GM18507 (cell line): Measurements from ENCODE around the gene SND1.

Source experiments
- DNase-seq: peaks from one replicate; pipeline ENCODE4 v3.0.0; 2011; ENCODE audit warnings: low read depth; ENCODE audit not compliant: insufficient read length; ENCODE audit errors: extremely low spot score
- FAIRE-seq: peaks from 2 replicates; lab custom pipeline; 2011; peaks lifted over from hg19 to GRCh38; lab: Jason Lieb, UNC

The SND1 gene

GRCh38 chr7:127932496-127932895, 280.5 kb downstream of the SND1 start:
- no peak for FAIRE-seq

DNA sequence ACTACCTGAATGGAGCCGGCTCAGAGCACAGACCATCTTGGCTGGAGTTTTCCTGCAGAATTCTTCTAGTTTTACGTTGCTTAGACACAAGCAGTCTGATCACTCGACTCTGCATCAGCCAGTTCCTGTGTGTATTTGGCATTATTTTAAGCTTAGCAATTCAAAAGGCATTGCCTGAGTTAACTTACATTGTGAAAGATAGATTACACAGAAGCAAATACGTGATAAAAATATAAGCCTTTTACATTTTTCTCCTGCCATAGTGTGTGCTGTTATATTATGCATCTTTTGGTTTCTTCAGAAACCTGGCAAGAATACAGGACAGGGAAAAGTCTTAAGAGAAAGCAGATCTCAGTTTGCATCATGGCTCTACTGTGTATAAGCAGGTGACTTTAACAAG, 281.2 kb downstream of the SND1 start:
- no peak for DNase-seq
- no peak for FAIRE-seq

More at GRCh38 chr7:127932496-127932895, 280.5 kb downstream of the SND1 start:
- DNase-seq: no peak

- no peak for DNase-seq
- no peak for FAIRE-seq
Measured at GRCh38 chr7:127934711-127935110, 282.7 kb downstream of the SND1 start.

DNA sequence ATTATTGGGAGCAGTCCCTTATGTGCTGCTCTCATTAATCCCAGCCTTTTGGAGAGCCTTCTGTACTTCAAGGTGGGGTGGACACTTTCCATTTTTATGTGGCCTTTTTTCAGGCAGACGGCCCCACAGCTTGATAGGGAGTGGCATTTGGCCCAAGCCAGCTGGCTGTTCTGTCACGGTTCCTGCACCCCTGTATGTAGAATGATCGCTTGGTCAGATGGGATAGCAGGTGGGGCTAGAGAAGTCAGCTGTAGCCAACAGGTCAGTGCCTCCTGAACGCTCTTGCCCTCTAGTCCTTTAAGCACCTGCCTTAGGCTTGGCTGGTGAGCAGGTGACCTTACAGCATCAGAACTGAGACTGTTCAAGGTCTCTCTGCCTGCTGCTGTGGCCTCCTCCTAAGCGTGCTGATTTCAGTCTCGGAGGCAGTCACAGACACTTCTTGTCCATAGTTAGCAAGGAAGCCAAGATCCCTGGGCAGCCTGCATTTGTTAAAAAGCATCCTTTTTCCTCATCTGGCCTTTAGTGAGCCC, 283.9 kb downstream of the SND1 start:
- DNase-seq (no peak), FAIRE-seq (no peak)

DNA sequence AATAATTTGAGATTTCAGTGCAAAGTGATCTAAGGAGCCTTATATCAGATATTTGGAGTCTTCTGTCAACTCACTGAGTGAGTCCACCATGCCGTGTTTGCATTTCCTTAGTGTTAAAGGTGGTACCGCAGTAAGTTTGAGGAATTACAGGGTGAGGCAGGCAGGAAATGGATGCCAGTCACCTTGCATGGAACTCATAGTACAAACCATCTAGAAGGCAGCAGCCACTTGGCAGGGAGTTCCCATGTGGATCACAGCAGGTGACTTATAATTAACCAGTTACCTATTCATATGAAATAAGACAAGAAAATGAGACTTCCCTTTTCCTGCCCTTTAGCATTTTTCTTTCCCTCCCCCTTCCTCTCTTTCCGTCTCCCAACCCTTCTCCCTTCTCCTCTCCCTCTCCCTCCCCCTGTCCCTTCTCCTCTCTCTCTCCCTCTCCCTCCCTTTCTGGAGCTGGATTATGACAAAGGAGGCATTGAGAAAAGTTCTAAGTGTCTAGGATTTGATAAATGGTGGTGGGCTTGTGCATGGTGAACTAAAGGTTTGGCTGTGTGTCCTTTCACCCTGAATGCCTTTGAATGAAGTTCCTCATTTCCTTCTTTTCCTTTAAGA, 285.2 kb downstream of the SND1 start:
- no peak for FAIRE-seq
- no peak for DNase-seq

DNA sequence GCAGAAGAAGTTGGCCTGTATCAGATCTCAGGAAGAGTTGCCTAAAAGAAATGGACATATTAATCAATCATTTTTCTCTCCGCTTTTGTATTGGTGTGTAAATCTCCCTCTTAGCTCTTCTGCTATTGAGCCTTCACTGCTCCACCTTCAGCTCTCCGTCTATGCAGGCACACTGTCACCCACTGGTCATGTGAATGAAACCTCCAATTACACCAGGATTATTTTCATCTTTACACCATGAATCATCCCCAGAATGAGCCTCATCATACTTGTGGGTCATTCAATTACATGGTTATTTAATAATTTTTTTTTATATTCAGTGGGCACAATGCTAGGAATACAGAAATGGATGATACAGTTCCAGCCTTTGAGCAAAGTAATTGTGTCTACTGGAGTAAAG, 286.6 kb downstream of the SND1 start:
- DNase-seq: no peak
- FAIRE-seq: no peak

DNA sequence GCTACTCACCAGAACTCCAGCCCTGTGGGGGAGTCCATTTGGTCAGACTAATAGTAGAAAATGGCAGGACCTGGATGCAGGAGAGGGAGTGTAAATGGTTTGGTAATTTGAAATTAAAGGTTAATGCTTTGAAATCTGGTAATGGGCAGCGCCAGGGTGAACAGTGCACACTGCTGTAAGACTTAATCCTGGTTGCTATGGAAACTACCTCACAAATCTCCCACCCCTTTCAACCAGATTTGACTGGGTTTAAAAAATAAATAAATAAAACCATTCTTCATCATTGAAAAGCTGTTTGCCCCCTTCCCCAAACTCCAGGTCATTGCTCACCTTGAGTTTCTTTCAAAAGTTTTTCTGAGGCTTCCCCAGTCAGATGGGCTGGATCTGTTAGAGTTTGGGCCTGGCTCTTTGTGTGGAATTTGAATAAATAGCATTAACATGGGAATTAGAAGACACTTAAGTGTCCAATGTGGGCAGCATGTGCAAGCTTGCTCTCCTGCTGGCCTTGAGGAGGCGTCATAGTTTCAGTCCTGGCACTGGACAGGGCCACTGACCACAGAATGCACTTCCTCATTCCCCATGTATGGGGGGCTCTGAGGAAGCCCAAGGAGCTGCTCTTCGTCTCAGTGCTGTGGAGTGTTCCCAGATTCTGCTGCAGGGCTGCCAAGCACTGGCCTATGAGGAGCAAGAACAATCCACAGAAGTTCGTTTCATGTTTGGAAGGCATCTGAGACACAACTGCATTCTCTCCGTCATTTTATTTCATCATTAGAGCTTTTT, 288.6 kb downstream of the SND1 start:
- DNase-seq: no peak
- no peak for FAIRE-seq

DNA sequence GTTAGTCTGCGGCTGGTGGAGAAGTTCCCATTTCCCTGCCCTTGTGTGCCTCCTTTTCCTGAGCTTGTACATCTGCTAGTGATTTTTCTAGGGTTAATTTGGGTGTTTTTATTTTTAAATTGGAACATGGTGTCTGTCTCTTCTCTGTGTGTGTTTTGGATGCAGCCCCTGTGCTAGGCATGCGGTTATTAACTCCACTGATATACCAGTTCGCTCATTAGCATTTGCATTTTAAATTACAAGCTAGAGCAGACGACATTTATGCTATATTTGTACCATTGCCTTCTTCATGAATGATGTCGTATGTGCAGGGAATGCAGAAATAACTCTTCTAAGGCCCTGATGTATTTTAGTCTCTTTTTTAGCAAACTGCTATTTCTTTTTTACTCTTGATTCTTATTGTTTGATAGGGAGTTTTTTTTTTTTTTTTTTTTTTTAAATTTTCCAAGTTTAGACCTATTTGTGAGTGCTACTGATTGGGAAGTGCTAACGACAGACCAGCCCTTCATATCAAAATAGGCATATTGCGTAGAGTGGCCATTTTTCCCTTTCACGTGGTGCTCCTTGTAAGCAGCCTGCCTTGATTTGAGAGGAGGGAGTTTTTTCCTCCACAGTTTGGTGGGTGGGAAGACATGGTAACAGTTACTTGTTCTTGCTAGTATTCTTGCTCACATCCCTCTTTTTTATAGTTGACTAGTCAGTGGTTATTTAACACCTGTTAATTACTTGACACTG, 289.6 kb downstream of the SND1 start:
- DNase-seq (no peak), FAIRE-seq (no peak)

DNA sequence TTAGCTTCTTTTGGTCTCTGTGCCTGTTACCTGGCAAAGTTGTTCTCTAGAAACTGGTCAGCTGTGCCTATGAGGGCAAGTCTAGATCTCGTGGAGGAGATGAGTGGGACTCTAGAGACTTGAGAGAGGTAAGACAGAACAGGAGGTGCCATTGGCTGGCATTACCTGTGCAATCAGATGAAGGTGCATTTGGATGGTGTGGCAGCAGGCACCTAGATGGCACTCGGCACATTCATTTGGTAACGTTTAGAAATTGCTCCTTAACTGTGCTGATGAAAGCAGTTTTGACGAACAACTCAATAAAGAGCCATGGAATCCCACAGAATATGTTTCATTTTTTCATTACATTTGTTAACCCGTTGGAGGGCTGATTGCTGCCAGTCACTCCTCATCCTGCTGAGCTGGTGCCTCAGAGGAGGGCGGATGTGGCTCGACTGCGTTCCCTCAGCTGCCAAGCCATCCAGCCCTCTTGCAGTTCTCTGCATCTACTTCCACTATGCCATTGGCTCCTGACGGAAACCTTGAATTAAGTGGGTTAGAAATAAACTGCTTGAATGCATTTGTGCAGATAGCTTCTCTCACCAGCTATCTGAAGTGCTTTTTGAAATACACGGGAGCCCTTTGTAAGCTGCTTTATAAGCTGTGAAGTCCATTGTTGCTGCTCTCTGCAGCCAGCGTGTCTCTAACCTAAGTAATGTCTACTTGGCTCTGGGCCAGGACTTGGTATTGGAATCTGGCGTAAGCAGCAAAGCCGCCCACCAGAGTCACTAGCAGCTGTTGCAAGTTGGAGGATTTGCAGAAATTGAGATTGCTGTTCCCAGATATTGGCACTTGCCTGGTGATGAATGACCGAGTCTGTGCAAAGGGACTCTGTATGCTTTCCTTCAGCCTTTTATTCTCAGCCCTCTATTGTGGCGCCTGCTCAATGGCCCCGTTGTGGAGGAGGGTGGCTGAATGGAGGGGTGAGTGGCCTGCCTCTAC, 291.8 kb downstream of the SND1 start:
- DNase-seq: no peak

GRCh38 chr7:127946111-127946510, 294.1 kb downstream of the SND1 start:
- FAIRE-seq (no peak), DNase-seq (no peak)

More for the DNA sequence above, 291.8 kb downstream of the SND1 start:
- FAIRE-seq: no peak

- FAIRE-seq: no peak
- no peak for DNase-seq
Measured at GRCh38 chr7:127946847-127947246, 294.9 kb downstream of the SND1 start.

GRCh38 chr7:127948312-127948711, 296.3 kb downstream of the SND1 start:
- FAIRE-seq: no peak

GRCh38 chr7:127948930-127949329, 296.9 kb downstream of the SND1 start:
- no peak for FAIRE-seq

More at GRCh38 chr7:127948312-127948711, 296.3 kb downstream of the SND1 start:
- no peak for DNase-seq

GRCh38 chr7:127949769-127950222, 297.8 kb downstream of the SND1 start:
- DNase-seq: no peak
- no peak for FAIRE-seq

More at GRCh38 chr7:127948930-127949329, 296.9 kb downstream of the SND1 start:
- no peak for DNase-seq

DNA sequence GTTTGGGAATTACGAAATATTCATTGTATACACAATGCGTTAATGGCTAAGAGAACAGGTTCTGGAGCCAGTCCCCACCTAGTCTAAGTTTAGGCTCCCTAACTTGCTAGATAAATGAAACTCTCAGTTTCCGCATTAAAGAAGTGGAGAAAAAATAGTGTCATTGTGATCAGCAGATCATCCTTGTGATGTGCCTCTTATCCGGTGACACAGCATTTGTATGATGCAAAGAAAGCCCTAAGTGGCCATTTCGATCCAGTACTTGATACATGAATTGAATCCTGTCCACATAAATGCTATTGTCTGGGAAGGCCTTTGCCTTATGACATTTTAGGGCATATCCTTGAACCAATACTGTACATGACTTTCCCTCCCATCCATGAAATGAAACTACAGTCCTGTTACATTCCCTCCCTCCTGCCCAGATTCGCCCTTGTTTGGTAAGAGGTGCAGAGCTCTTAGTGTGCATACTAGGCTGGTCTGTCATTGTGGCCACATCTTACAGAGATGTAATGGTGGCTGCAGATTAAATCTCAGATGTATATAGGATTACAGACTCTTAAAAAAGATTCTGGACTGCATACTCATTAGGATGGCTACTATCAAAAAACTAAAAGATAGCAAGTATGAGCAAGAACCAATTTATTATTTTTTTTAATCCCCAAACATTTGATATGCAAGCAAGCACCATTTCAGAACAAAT, 298.4 kb downstream of the SND1 start:
- DNase-seq (no peak), FAIRE-seq (no peak)

- DNase-seq: no peak
- FAIRE-seq: no peak
Measured at GRCh38 chr7:127953423-127954356, 301.7 kb downstream of the SND1 start.

- DNase-seq (no peak), FAIRE-seq (no peak)
Measured at GRCh38 chr7:127954357-127954748, 302.4 kb downstream of the SND1 start.
